ENCODE results near the gene ING3. TPM values are rescaled to one million over a fixed set of nuclear protein-coding genes. Genes with fewer than 3 reads are reported as not detected.
A peak's percentile ranks its signal among the peaks of the same experiment; 100 is the strongest.

Gene ING3
- total RNA-seq, 1 donor from 2014 or later: 14.0 TPM

DNA sequence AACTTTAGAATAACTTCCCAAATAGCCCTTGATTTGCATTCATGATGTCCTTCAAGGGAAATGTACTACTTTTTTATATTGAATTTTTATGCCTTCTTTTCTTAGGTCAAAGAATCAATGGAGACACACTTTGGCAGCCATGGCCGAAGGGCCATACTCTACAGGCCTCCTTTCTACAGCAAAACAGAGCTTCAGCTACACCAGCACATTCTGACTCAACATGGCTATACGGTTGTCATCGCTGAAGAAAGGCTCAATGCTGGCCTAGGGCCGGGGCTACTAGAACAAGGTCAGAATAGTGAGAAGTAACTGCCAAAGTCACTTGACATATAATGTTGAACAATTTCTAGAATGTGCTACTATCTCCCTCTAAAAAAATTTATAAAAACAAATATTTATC is 65.0 kb downstream of the ING3 start:
- intact Hi-C loops (cut with DNase I): no loop called here
- DNase-seq (ENCODE audit: extremely low spot score in 2 of 2): no peak
- Histone ChIP-seq H3K4me3 (no peak overlapping the region), H3K27ac (no peak overlapping the region), H3K27me3 (no peaks in the 10 kb centered on the region), H3K4me1 (peaks cover 35% of the 10 kb centered on the region), H3K36me3 (no peaks in the 10 kb centered on the region), H3K9me3 (no peaks in the 10 kb centered on the region)
- TF ChIP-seq POLR2A (IDR thresholded peaks at IDR 0.05): no peak
- TF ChIP-seq POLR2AphosphoS5 (IDR thresholded peaks at IDR 0.05; ENCODE audit: insufficient read depth in 1 of 2, low read depth in 1 of 2): no peak
- TF ChIP-seq CTCF (IDR thresholded peaks at IDR 0.05): no peak

GRCh38 chr7:121016966-121017365 is 66.4 kb downstream of the ING3 start:
- no peak for DNase-seq (ENCODE audit: extremely low spot score in 2 of 2)
- peaks cover 35% of the 10 kb centered on the region for H3K4me1 ChIP-seq
- H3K27ac ChIP-seq: peak overlapping the region; percentile 24
- H3K4me3 ChIP-seq: no peak overlapping the region
- no peaks in the 10 kb centered on the region for H3K36me3 ChIP-seq
- intact Hi-C loops (cut with DNase I): no loop called here
- TF ChIP-seq POLR2A (IDR thresholded peaks at IDR 0.05) (no peak), POLR2AphosphoS5 (IDR thresholded peaks at IDR 0.05; ENCODE audit: insufficient read depth in 1 of 2, low read depth in 1 of 2) (peak in 1 of 2 donors; percentile 53)
- no peaks in the 10 kb centered on the region for H3K27me3 ChIP-seq
- H3K9me3 ChIP-seq: no peaks in the 10 kb centered on the region

DNA sequence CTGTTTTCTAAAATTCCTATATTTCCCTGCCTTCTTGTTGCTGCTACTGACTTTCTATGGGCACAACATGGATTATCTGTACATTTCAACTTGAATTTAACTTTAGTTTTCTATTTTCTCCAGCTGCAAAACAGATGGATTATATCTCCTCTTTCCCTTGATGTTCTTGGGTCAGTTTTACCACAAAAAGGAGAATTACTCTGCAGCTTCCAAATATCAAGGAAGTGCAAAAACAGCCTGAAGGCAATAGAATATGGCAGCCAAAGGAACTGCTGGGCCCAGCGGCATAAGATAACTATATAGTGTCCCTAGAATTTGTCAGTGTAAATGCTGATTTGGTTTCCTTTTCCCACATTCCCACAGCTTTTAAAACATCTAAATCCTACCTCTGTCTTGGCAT is 67.0 kb downstream of the ING3 start:
- H3K4me1 ChIP-seq: peaks cover 29% of the 10 kb centered on the region
- H3K27ac ChIP-seq: peak overlapping the region; percentile 2
- no peak overlapping the region for H3K4me3 ChIP-seq
- intact Hi-C loops (cut with DNase I): no loop called here
- no peaks in the 10 kb centered on the region for H3K36me3 ChIP-seq
- TF ChIP-seq POLR2A (IDR thresholded peaks at IDR 0.05) (no peak), POLR2AphosphoS5 (IDR thresholded peaks at IDR 0.05; ENCODE audit: insufficient read depth in 1 of 2, low read depth in 1 of 2) (no peak), CTCF (IDR thresholded peaks at IDR 0.05) (no peak)
- H3K9me3 ChIP-seq: no peaks in the 10 kb centered on the region
- no peak for DNase-seq (ENCODE audit: extremely low spot score in 2 of 2)
- no peaks in the 10 kb centered on the region for H3K27me3 ChIP-seq

- peaks cover 38% of the 10 kb centered on the region for H3K4me1 ChIP-seq
- H3K27ac ChIP-seq: peak overlapping the region; percentile 25
- H3K9me3 ChIP-seq: no peaks in the 10 kb centered on the region
- intact Hi-C loops (cut with DNase I): no loop called here
- H3K27me3 ChIP-seq: no peaks in the 10 kb centered on the region
- TF ChIP-seq POLR2A (IDR thresholded peaks at IDR 0.05) (no peak), POLR2AphosphoS5 (IDR thresholded peaks at IDR 0.05; ENCODE audit: insufficient read depth in 1 of 2, low read depth in 1 of 2) (no peak), CTCF (IDR thresholded peaks at IDR 0.05) (no peak)
- H3K4me3 ChIP-seq: no peak overlapping the region
- DNase-seq (ENCODE audit: extremely low spot score in 2 of 2): no peak
- H3K36me3 ChIP-seq: no peaks in the 10 kb centered on the region
Observed at GRCh38 chr7:121019018-121019417, 68.4 kb downstream of the ING3 start.

GRCh38 chr7:121020249-121020988 is 69.8 kb downstream of the ING3 start:
- no peak overlapping the region for H3K4me3 ChIP-seq
- H3K36me3 ChIP-seq: no peaks in the 10 kb centered on the region
- peak overlapping the region; percentile 42 for H3K27ac ChIP-seq
- DNase-seq (ENCODE audit: extremely low spot score in 2 of 2): no peak
- intact Hi-C loops (cut with DNase I): no loop called here
- no peak for TF ChIP-seq CTCF (IDR thresholded peaks at IDR 0.05)
- peak in 1 of 2 donors; percentile 14 for TF ChIP-seq POLR2AphosphoS5 (IDR thresholded peaks at IDR 0.05; ENCODE audit: insufficient read depth in 1 of 2, low read depth in 1 of 2)
- TF ChIP-seq POLR2A (IDR thresholded peaks at IDR 0.05): no peak
- H3K27me3 ChIP-seq: no peaks in the 10 kb centered on the region
- no peaks in the 10 kb centered on the region for H3K9me3 ChIP-seq
- H3K4me1 ChIP-seq: peaks cover 43% of the 10 kb centered on the region

Data from vagina (tissue), 2 donors.